ENCODE measurements around the gene FAM185A.

FAM185A gene

DNA sequence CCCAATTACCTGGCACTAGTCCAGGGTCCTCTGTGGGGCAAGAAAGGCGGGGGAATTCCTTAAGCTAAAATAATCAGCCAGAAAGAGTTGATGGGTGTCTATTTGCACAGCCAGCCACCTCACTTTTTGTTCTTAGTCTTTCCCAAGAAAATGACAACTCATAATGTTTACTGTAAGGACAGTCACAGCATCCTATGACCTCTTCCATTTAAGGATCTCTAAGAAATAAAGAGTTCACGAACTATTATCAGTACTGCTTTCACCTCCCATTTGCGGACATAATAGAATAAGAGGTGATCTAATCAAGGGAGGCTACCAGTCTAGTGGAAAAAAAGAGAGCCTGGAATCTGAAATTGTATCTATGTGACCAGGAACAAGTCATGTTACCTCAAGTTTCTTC, 91.6 kb downstream of the FAM185A start:
- H3K23ac ChIP-seq (ENCODE audit: low read length in 2 of 2), result no peak overlapping the region
- H2AFZ ChIP-seq (ENCODE audit: low read depth, low read length), result no peak overlapping the region
- no peaks in the 10 kb centered on the region for H3K79me1 ChIP-seq (replicated peaks; ENCODE audit: low read length, poor library complexity, severe bottlenecking)
- peaks cover 7% of the 10 kb centered on the region for H3K4me1 ChIP-seq (ENCODE audit: control insufficient read depth, insufficient read depth, low read depth, low read length)
- no peak overlapping the region for H3K4ac ChIP-seq (ENCODE audit: low read depth in 1 of 2, low read length in 2 of 2)
- no peak overlapping the region for H2BK5ac ChIP-seq (ENCODE audit: low read depth, low read length, poor library complexity, severe bottlenecking)
- H4K8ac ChIP-seq (ENCODE audit: low read length), result no peak overlapping the region
- H2AK5ac ChIP-seq (ENCODE audit: low read length, severe bottlenecking), result no peak overlapping the region
- WGBS, result 100% methylated on average over 1 of the region's 3 CpGs
- H3K27ac ChIP-seq (ENCODE audit: low read length, poor library complexity, severe bottlenecking), result no peak overlapping the region
- H3K18ac ChIP-seq (ENCODE audit: low read depth in 1 of 2, low read length in 2 of 2), result no peak overlapping the region
- no peaks in the 10 kb centered on the region for H3K36me3 ChIP-seq (ENCODE audit: control insufficient read depth in 1 of 2, insufficient read depth in 2 of 2, low read depth in 1 of 2, low read length in 2 of 2)
- H3K4me3 ChIP-seq (ENCODE audit: insufficient read depth in 1 of 2, low read depth in 1 of 2, low read length in 2 of 2), result no peak overlapping the region
- no peak overlapping the region for H4K91ac ChIP-seq (ENCODE audit: low read length)
- H3K14ac ChIP-seq (ENCODE audit: low read length in 2 of 2), result no peak overlapping the region
- no peak overlapping the region for H3K9ac ChIP-seq (ENCODE audit: low read length)
- no peak overlapping the region for H2BK15ac ChIP-seq (ENCODE audit: low read depth, poor library complexity, severe bottlenecking)
- no peak for DNase-seq
- H3K4me2 ChIP-seq (ENCODE audit: low read length, poor library complexity, severe bottlenecking), result no peak overlapping the region
- no peaks in the 10 kb centered on the region for H3K27me3 ChIP-seq (ENCODE audit: control insufficient read depth in 1 of 2, insufficient read depth in 1 of 2, low read length in 2 of 2)
- H2BK120ac ChIP-seq (ENCODE audit: low read depth, low read length), result no peak overlapping the region
- no peaks in the 10 kb centered on the region for H3K9me3 ChIP-seq (ENCODE audit: control insufficient read depth, low read length)
- H2BK12ac ChIP-seq (ENCODE audit: low read length in 2 of 2), result no peak overlapping the region

GRCh38 chr7:102841290-102841689, 92.5 kb downstream of the FAM185A start:
- Histone ChIP-seq H2BK120ac (ENCODE audit: low read depth, low read length) (no peak overlapping the region), H3K14ac (ENCODE audit: low read length in 2 of 2) (no peak overlapping the region), H2BK15ac (ENCODE audit: low read depth, poor library complexity, severe bottlenecking) (no peak overlapping the region), H3K4me1 (ENCODE audit: control insufficient read depth, insufficient read depth, low read depth, low read length) (peaks cover 7% of the 10 kb centered on the region), H3K23ac (ENCODE audit: low read length in 2 of 2) (no peak overlapping the region), H2AK5ac (ENCODE audit: low read length, severe bottlenecking) (no peak overlapping the region), H2BK5ac (ENCODE audit: low read depth, low read length, poor library complexity, severe bottlenecking) (no peak overlapping the region), H3K4me2 (ENCODE audit: low read length, poor library complexity, severe bottlenecking) (no peak overlapping the region), H3K9ac (ENCODE audit: low read length) (no peak overlapping the region), H2BK12ac (ENCODE audit: low read length in 2 of 2) (no peak overlapping the region), H4K8ac (ENCODE audit: low read length) (no peak overlapping the region), H3K4me3 (ENCODE audit: insufficient read depth in 1 of 2, low read depth in 1 of 2, low read length in 2 of 2) (no peak overlapping the region), H3K79me1 (replicated peaks; ENCODE audit: low read length, poor library complexity, severe bottlenecking) (no peaks in the 10 kb centered on the region), H3K9me3 (ENCODE audit: control insufficient read depth, low read length) (no peaks in the 10 kb centered on the region), H2AFZ (ENCODE audit: low read depth, low read length) (no peak overlapping the region), H3K36me3 (ENCODE audit: control insufficient read depth in 1 of 2, insufficient read depth in 2 of 2, low read depth in 1 of 2, low read length in 2 of 2) (no peaks in the 10 kb centered on the region), H3K27ac (ENCODE audit: low read length, poor library complexity, severe bottlenecking) (no peak overlapping the region), H4K91ac (ENCODE audit: low read length) (no peak overlapping the region), H3K4ac (ENCODE audit: low read depth in 1 of 2, low read length in 2 of 2) (no peak overlapping the region), H3K18ac (ENCODE audit: low read depth in 1 of 2, low read length in 2 of 2) (no peak overlapping the region), H3K27me3 (ENCODE audit: control insufficient read depth in 1 of 2, insufficient read depth in 1 of 2, low read length in 2 of 2) (no peaks in the 10 kb centered on the region)
- WGBS, result 88% methylated on average over 1 of the region's 2 CpGs
- no peak for DNase-seq

- H4K91ac ChIP-seq (ENCODE audit: low read length), result no peak overlapping the region
- H4K8ac ChIP-seq (ENCODE audit: low read length), result no peak overlapping the region
- H3K4ac ChIP-seq (ENCODE audit: low read depth in 1 of 2, low read length in 2 of 2), result no peak overlapping the region
- H2BK12ac ChIP-seq (ENCODE audit: low read length in 2 of 2), result no peak overlapping the region
- H3K79me1 ChIP-seq (replicated peaks; ENCODE audit: low read length, poor library complexity, severe bottlenecking), result no peaks in the 10 kb centered on the region
- H3K9me3 ChIP-seq (ENCODE audit: control insufficient read depth, low read length), result no peaks in the 10 kb centered on the region
- no peak overlapping the region for H3K4me2 ChIP-seq (ENCODE audit: low read length, poor library complexity, severe bottlenecking)
- H3K18ac ChIP-seq (ENCODE audit: low read depth in 1 of 2, low read length in 2 of 2), result no peak overlapping the region
- H2BK120ac ChIP-seq (ENCODE audit: low read depth, low read length), result no peak overlapping the region
- H2BK5ac ChIP-seq (ENCODE audit: low read depth, low read length, poor library complexity, severe bottlenecking), result no peak overlapping the region
- no peak overlapping the region for H3K14ac ChIP-seq (ENCODE audit: low read length in 2 of 2)
- H2AK5ac ChIP-seq (ENCODE audit: low read length, severe bottlenecking), result no peak overlapping the region
- H3K27ac ChIP-seq (ENCODE audit: low read length, poor library complexity, severe bottlenecking), result no peak overlapping the region
- H2AFZ ChIP-seq (ENCODE audit: low read depth, low read length), result no peak overlapping the region
- H3K4me1 ChIP-seq (ENCODE audit: control insufficient read depth, insufficient read depth, low read depth, low read length), result peaks cover 4% of the 10 kb centered on the region
- H2BK15ac ChIP-seq (ENCODE audit: low read depth, poor library complexity, severe bottlenecking), result no peak overlapping the region
- no peak for DNase-seq
- no peak overlapping the region for H3K23ac ChIP-seq (ENCODE audit: low read length in 2 of 2)
- H3K36me3 ChIP-seq (ENCODE audit: control insufficient read depth in 1 of 2, insufficient read depth in 2 of 2, low read depth in 1 of 2, low read length in 2 of 2), result no peaks in the 10 kb centered on the region
- no peaks in the 10 kb centered on the region for H3K27me3 ChIP-seq (ENCODE audit: control insufficient read depth in 1 of 2, insufficient read depth in 1 of 2, low read length in 2 of 2)
- H3K4me3 ChIP-seq (ENCODE audit: insufficient read depth in 1 of 2, low read depth in 1 of 2, low read length in 2 of 2), result no peak overlapping the region
- H3K9ac ChIP-seq (ENCODE audit: low read length), result no peak overlapping the region
These were observed 93.5 kb downstream of the FAM185A start for GRCh38 chr7:102842284-102842683.

GRCh38 chr7:102843850-102844249, 95.1 kb downstream of the FAM185A start:
- no peak for DNase-seq
- Histone ChIP-seq H3K18ac (ENCODE audit: low read depth in 1 of 2, low read length in 2 of 2) (no peak overlapping the region), H3K9ac (ENCODE audit: low read length) (no peak overlapping the region), H3K4me2 (ENCODE audit: low read length, poor library complexity, severe bottlenecking) (no peak overlapping the region), H2BK12ac (ENCODE audit: low read length in 2 of 2) (no peak overlapping the region), H2BK120ac (ENCODE audit: low read depth, low read length) (no peak overlapping the region), H2BK5ac (ENCODE audit: low read depth, low read length, poor library complexity, severe bottlenecking) (no peak overlapping the region), H3K27me3 (ENCODE audit: control insufficient read depth in 1 of 2, insufficient read depth in 1 of 2, low read length in 2 of 2) (no peaks in the 10 kb centered on the region), H3K23ac (ENCODE audit: low read length in 2 of 2) (no peak overlapping the region), H3K36me3 (ENCODE audit: control insufficient read depth in 1 of 2, insufficient read depth in 2 of 2, low read depth in 1 of 2, low read length in 2 of 2) (no peaks in the 10 kb centered on the region), H2AK5ac (ENCODE audit: low read length, severe bottlenecking) (no peak overlapping the region), H3K4ac (ENCODE audit: low read depth in 1 of 2, low read length in 2 of 2) (no peak overlapping the region), H2BK15ac (ENCODE audit: low read depth, poor library complexity, severe bottlenecking) (no peak overlapping the region), H3K4me1 (ENCODE audit: control insufficient read depth, insufficient read depth, low read depth, low read length) (no peaks in the 10 kb centered on the region), H4K91ac (ENCODE audit: low read length) (no peak overlapping the region), H3K9me3 (ENCODE audit: control insufficient read depth, low read length) (no peaks in the 10 kb centered on the region), H3K4me3 (ENCODE audit: insufficient read depth in 1 of 2, low read depth in 1 of 2, low read length in 2 of 2) (no peak overlapping the region), H3K14ac (ENCODE audit: low read length in 2 of 2) (no peak overlapping the region), H4K8ac (ENCODE audit: low read length) (no peak overlapping the region), H2AFZ (ENCODE audit: low read depth, low read length) (no peak overlapping the region), H3K79me1 (replicated peaks; ENCODE audit: low read length, poor library complexity, severe bottlenecking) (no peaks in the 10 kb centered on the region), H3K27ac (ENCODE audit: low read length, poor library complexity, severe bottlenecking) (no peak overlapping the region)
- WGBS, result 98% methylated on average over 3 of the region's 3 CpGs

Data from mesenchymal stem cell (in vitro differentiated cells and primary cell).